T-helper 2 cell treated with Interferon-gamma antibody and Interleukin-4, amounts not matched to agents 100 ng/mL and 5 ng/mL, for 36 hours (primary cell): ENCODE measurements around the gene PER2. TPM values are rescaled to one million over a fixed set of nuclear protein-coding genes. Genes with fewer than 3 reads are reported as not detected.

Experiments
- intact Hi-C: fragments of 100-400 bp; cut with micrococcal nuclease; formaldehyde crosslinking; loops from one replicate; pipeline ENCODE4 v1.15.1; 2023
- total RNA-seq: library from RNA; stranded (reverse); gene quantifications from 2 replicates; pipeline ENCODE4 v1.2.3, GENCODE V29; 2022

PER2 gene
- total RNA-seq, 1 donor from 2014 or later = 17.6 TPM

DNA sequence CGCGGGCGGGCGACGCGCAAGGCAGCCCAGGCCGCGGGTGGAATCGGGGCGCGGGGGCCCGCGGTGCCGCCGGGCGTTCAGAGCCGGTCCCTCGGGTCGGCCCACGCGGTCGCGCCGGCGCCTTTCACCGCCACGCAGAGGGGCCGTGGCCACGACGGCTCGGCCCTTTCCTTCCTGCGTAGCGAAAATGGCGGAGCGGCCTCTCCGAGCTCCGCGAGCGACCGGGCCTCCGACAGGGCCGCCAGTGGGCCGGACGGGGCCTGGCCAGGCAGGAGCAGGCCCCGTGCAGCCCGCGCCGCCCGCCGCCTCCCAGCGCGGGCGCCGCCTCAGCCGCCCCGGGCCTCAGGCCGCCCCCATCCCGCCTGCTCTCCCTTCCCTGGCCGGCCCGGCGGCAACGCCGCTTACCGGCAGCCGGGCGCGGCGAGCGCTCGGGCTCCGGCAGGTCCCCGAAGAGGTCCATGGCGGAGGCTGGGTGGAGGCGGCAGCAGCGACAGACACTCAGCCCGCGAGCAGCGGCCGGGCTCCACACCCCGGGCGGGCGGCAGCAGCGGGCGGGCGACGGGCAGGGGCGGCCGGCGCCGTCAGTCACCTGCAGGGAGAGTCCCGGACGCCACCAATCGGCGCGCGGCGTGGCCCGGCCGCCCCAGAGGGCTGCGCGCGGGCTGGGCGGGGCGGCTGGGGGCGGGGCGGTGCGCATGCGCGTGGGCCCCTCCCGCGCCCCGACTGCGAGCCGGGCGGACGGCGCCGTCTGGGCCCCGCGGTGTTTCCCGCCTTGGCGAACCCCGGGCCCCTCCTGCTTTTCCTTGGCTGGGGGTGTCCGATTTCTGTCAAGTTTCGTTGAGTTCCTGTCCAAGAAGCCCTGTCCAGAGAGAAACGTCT is 85.1 kb downstream of the PER2 start, which contains the start of gene ILKAP:
Gene ILKAP, minus strand, starts transcription at position 602 of the 879 bp plus-strand sequence. Its CDS starts 142 bp downstream, at position 460.
- intact Hi-C loops = loop anchor here (1.0 to 2.0 kb wide), 6 partner anchors 27 to 235 kb away; partner anchors contain the start of genes HES6, PER2 and SCLY

DNA sequence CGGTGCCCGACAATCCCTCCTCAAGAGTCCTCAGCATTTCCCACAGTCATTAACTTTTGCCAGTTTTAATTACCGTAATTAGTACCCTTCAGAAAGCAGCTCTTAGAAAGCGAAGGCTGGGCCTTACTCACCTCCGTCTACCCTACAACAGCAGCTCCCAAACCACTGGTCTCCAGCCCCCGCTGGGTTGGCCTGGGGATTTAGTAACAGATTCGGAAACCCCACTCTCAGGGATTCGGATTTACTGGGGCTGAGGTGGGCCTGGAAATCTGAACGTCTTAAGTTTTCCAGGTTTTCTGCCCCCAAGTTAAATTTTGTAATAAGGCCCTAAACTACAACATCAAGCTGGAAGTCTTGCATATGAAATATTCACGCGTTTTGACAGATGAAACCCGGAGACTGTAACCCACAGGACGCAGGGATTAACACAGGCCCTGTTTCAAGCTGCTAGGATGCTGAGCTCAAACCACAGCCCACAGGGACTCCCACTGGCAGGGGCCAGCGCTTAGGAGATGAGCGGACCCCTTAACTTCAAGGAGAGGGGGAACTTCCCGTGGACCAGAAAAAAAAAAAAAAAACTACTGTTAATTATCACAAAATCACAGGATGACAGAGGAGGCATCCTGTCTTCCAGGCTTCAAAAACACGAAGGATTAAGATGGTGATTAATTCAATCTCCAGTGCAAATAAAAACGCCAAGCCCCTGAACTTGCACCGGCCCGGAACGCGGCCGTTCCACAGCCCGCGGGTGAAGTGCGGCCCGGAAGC is 85.9 kb downstream of the PER2 start:
- intact Hi-C loops = loop anchor here (1.0 to 2.0 kb wide), 6 partner anchors 28 to 234 kb away; partner anchors contain the start of genes HES6, PER2 and SCLY

Other genes with a start within 250 kb of the PER2 start
- 40.4 and 40.5 TPM in 2 replicates for gene SCLY, start 227.6 kb downstream of the PER2 start, total RNA-seq
- 0.05 and 0.14 TPM in 2 replicates for gene ESPNL, start 188.3 kb downstream of the PER2 start, total RNA-seq
- gene KLHL30, start 149.9 kb downstream of the PER2 start, total RNA-seq = not detected in 2 replicates
- gene ERFE, start 129.6 kb downstream of the PER2 start, total RNA-seq = 0.09 and 0.11 TPM in 2 replicates
- gene ILKAP, start 84.9 kb downstream of the PER2 start, total RNA-seq = 70.1 and 71.4 TPM in 2 replicates
- gene HES6, start 48.6 kb downstream of the PER2 start, total RNA-seq = 5.9 and 8.0 TPM in 2 replicates
- gene TRAF3IP1, start 31.9 kb upstream of the PER2 start, total RNA-seq = 7.7 and 10.4 TPM in 2 replicates
- 31.9 and 32.9 TPM in 2 replicates for gene ASB1, start 138.3 kb upstream of the PER2 start, total RNA-seq